Activated T-cell treated with anti-CD3 and anti-CD28 coated beads for 24 hours (primary cell): Measurements from ENCODE around the gene PHPT1.

Experiments used
- DNase-seq: peaks from one replicate; pipeline ENCODE4 v3.0.0-alpha.2; 2020; ENCODE audit warnings: low read depth

Gene PHPT1

DNA sequence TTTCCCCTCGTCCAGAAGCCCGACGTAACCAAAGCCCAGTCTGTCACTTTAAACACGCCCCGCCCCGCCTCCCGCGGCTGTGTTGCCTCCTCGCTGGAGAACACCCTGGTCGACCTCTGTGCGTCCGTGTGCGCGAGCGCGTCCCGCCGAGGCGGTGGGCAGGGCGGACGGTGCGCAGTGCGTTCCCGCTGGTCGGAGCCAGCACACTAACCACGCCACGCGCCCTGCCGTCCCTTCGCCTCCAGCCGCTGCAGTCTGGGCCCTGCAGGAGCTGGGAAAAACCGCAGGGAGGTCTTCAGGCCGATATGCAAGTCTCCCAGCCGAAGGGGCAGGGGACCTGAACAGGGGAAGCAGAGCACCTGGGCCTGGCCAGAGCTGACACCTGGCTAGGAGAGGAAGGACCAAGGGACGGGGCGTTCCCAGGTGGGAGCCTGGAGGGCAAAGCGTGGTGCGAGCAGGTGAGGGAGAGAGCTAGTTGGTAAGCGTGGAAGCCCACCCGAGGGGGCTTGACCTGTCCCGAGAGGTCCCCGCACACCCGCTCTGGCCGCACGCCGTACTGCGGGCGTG, 1.3 kb upstream of the PHPT1 start:
- DNase-seq, result peak; percentile 68

DNA sequence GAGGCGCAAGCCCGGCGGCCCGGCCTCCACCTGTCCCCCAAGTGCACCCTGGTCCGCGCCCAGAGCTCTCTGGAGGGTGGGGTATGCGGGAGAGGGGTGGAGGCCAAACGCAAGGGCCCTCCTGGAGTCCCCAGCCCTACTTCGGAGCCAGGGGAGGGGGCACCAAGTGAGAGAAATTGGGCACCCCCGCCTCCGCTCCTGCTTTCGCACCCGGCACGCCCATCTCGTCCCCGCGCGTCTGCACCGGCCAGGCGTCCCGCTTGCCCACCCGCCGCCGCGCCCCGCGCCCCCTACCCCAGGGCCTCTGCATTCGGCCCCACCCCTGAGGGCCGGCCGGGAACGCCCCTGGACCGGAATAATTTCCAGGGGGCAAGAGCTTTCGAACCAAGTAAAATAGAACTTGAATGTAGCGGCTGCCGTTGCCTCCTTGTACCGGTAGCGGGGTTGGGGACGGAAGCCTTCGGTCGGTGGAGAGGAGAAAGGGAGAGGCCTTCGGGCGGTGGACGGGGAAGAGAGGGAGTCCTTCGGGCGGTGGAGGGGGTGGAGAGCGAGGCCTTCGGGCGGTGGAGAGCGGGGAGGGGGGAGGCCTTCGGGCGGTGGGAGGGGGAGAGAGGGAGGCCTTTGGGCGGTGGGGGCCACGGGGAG, 694 bp upstream of the PHPT1 start:
- DNase-seq, result no peak

DNA sequence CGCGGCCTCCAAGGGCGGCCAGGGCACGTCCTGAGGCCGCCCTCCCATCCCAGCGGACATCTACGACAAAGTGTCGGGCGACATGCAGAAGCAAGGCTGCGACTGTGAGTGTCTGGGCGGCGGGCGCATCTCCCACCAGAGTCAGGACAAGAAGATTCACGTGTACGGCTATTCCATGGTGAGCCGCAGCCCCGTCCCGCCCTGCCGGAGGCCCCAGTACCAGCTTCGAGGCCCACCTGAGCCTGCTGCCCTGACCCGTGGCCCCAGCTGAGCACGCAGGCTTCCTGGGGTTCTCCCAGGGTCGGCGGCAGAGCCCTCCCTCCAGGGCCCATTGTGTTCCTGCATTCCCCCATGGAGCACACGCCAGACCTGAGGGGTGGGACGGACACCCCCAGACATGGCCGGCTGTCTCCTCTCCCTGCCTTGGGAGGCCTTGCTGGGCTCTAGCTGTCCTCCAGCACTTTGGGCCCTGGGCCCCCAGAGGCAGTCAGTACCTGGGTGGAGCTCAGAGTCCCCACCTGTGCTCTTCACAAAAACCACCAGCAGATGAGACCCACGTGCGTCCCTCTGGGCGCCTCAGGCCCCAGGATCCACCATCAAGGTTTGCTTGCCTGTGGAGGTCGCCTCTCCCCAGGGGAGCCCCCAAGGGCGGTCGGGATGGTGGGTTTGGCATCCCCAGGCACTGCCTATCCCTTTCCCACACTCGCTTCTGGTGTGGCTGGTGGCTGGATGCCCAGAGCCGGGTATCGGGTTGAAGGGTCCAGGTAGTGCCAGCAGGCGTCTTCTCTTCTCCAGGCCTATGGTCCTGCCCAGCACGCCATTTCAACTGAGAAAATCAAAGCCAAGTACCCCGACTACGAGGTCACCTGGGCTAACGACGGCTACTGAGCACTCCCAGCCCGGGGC, 1.0 kb downstream of the PHPT1 start:
- DNase-seq, result no peak

DNA sequence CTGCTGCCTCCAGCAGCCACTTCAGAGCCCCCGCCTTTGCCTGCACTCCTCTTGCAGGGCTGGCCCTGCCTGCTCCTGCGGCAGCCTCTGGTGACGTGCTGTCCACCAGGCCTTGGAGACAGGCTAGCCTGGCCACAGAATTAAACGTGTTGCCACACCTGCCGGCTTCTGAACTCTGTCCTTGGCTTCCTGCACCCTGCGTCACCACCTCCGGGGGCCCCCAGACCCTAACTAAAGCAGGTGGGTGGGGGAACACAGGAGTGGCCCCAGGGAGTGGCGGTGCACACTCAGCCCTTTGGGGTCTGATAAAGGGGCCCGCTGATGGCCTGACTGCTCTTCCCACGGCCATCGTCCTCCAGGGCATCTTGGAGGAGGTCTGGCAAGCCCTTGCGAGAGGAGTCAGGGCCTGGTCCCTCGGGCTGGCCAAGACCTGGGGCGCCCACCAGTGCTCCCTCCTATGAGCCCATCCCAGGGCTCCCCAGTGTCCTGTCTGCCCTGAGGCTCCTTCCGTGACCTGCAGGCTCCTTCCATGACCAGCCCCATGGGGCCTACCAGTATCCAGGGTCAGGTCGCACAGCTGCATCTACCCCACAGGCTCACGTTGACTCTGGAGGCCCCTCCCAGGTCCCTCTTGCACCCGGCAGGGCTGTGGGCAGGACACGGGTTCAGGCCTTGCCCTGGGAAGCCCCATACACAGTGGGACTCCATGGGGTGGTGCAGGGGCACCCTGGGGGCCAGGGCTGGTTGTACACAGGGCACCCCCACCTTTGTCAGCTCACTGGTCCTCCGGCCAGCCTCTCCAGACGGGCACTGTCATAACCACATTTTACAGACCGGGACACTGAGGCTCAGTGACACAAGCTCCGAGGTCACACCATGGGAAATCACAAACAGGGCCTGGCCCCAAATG, 1.9 kb downstream of the PHPT1 start:
- no peak for DNase-seq

DNA sequence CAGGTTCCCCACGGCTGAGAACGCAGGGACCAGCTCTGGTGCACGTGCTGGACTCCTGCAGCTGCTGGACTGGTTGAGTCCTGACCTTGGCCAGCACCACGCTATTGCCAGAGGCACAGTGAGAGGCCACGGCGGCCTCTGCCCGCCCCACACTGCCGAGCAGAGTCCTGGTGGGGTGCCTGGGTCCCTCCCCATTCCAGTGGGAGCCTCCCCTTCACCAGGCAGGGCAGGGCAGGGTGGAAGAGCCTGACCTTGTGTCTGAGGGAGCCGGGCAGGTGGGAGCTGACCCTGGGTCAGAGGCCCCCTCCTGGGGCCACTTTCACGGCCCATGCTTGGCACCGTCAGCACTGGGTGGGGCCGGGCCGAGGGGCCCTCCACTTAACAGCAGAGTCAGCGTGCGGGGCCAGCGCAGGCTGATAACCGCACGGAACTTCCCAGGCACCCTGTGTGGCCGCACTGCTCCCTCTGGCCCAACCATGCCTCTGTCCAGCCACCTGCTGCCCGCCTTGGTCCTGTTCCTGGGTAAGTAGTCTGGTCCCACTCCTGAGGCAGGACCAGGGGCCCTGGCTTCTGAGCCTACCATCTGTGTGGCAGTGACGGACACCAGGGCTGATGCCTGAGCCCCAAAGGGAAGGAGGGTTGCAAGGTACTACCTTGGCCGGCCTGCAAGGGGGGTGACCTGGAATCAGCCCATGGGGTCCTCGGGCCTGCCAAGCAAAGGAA, 2.9 kb downstream of the PHPT1 start, which contains the start of gene MAMDC4:
MAMDC4 (plus strand) TSS at position 406 of the 723 bp plus-strand sequence; CDS start at position 477, 71 bp downstream.
- no peak for DNase-seq

DNA sequence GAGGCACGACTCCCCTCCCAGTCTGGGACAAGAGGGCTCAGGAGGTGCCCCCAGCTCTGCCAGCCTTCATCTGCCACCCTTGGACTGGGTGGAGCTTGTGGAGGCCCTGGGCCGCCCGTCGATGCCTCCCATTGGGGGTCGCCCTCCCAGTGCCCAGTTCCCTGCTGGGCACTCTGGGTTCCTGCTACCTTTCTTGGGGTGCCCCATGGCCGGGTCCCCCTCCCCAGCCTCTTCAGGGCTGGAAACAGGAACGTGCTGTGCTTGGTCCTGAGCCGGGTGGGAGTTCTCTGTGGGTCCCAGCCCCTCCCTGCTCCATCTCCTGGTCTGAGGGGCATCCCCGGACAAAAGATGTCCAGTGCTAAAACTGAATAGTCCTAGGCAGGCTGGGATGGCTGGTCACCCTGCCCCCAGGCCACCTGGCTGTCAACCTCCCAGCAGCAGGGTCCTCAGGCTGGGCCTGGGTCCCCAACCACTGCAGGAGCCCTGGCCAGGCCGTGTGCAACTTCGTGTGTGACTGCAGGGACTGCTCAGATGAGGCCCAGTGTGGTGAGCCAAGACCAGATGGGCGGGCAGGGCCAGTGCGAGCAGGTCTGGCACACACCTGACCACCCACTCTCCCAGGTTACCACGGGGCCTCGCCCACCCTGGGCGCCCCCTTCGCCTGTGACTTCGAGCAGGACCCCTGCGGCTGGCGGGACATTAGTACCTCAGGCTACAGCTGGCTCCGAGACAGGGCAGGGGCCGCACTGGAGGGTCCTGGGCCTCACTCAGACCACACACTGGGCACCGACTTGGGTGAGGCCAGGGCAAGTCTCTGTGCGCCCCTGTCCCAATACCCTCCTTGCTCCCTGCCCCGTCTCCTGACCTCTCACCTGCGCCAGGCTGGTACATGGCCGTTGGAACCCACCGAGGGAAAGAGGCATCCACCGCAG, 3.7 kb downstream of the PHPT1 start:
- DNase-seq, result no peak

DNA sequence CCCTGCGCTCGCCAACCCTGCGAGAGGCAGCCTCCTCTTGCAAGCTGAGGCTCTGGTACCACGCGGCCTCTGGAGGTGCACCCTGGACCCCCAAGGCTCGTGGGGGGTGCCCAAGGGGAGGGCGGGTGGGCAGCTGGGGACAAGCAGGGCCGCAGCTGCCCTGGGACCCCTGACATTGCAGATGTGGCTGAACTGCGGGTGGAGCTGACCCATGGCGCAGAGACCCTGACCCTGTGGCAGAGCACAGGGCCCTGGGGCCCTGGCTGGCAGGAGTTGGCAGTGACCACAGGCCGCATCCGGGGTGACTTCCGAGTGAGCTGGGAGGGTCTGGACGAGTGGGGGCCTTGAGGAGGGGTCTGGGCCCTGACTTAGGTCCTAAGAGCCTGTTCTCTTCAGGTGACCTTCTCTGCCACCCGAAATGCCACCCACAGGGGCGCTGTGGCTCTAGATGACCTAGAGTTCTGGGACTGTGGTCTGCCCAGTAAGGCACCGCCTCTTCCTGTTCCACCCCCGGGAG, 4.4 kb downstream of the PHPT1 start:
- DNase-seq, result no peak

DNA sequence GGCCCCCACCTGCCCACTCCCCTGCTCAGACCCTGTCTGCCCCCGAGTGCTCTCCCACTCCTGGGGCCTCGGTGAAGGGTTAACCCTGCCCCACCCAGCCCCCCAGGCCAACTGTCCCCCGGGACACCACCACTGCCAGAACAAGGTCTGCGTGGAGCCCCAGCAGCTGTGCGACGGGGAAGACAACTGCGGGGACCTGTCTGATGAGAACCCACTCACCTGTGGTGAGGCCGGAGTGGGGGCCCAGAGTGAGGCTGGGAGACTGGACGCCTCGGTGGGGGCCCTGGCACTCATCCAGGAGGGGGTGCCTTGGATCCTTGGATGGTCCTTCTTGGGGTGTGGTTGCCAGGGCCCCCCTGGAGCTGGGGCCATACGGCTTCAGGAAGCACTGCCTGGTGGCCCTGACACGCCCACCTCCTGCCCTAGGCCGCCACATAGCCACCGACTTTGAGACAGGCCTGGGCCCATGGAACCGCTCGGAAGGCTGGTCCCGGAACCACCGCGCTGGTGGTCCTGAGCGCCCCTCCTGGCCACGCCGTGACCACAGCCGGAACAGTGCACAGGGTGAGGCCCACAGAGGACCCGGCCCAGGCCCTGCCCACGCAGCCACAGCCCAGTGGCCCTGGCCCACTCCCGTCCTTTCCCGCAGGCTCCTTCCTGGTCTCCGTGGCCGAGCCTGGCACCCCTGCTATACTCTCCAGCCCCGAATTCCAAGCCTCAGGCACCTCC, 5.1 kb downstream of the PHPT1 start:
- no peak for DNase-seq

DNA sequence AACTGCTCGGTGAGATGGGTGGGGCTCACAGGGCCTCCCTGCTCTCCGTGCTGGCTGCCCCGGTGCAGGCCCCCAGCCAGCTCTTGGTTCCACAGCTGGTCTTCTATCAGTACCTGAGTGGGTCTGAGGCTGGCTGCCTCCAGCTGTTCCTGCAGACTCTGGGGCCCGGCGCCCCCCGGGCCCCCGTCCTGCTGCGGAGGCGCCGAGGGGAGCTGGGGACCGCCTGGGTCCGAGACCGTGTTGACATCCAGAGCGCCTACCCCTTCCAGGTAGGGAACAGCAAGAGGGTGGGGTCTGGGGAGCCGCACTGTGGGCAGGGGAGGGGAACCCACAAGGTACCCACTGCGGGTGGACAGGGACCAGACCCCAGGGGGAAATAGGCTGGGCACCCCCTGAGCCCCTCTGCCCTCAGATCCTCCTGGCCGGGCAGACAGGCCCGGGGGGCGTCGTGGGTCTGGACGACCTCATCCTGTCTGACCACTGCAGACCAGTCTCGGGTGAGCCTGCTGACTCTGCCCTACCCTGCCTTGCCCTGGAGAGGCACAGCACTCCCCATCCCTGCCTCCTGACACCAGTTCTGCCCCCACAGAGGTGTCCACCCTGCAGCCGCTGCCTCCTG, 5.7 kb downstream of the PHPT1 start:
- no peak for DNase-seq

DNA sequence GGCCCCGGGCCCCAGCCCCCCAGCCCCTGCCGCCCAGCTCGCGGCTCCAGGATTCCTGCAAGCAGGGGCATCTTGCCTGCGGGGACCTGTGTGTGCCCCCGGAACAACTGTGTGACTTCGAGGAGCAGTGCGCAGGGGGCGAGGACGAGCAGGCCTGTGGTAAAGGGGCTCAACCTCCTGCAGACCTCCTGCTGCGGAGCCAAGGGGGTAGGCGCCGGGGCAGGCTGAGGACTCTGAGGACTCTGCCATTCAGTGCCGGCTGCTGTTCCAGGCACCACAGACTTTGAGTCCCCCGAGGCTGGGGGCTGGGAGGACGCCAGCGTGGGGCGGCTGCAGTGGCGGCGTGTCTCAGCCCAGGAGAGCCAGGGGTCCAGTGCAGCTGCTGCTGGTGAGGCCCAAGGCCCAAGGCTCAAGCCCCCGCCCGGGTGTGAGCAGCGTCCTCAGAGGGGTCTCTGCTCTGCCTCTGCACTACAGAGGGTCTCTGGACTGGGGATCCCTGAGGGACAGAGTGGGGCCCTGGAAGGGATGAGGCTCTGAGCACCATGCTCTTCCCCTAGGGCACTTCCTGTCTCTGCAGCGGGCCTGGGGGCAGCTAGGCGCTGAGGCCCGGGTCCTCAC, 6.4 kb downstream of the PHPT1 start:
- DNase-seq, result no peak

DNA sequence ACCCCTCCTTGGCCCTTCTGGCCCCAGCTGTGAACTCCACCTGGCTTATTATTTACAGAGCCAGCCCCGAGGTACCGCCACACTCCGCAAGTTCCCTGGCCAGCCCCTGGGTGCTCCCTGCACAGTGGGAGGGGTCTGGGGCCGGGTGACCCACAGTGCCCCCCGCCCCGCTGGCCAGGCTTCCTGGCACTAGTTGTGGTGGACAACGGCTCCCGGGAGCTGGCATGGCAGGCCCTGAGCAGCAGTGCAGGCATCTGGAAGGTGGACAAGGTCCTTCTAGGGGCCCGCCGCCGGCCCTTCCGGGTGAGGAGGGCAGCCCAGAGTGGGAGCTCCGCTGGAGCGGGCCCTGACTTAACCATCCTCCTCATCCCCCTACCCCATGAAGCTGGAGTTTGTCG, 6.9 kb downstream of the PHPT1 start:
- no peak for DNase-seq

DNA sequence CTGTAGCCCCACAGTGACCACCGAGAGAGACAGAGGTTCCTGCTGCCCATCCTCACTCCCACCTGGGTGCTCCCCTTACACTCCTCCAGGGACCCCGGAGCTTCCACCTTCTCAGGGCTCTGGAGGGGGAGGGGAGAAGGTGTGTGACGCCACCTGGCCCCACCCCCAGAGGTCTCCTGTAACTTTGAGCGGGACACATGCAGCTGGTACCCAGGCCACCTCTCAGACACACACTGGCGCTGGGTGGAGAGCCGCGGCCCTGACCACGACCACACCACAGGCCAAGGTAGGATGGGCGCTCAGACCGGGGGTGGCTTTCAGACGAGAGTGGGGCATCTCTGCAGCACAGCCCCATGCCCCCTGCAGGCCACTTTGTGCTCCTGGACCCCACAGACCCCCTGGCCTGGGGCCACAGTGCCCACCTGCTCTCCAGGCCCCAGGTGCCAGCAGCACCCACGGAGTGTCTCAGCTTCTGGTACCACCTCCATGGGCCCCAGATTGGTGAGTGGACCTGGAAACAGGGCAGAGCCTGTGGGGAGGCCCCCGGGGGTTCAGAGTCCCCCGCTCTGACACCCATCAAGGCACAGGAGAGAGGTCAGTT, 7.4 kb downstream of the PHPT1 start:
- no peak for DNase-seq

DNA sequence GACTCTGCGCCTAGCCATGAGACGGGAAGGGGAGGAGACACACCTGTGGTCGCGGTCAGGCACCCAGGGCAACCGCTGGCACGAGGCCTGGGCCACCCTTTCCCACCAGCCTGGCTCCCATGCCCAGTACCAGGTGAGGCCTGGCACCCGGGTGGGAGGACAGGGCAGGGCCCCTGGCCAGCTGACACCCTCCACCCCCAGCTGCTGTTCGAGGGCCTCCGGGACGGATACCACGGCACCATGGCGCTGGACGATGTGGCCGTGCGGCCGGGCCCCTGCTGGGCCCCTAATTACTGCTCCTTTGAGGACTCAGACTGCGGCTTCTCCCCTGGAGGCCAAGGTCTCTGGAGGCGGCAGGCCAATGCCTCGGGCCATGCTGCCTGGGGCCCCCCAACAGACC, 8.0 kb downstream of the PHPT1 start:
- no peak for DNase-seq

DNA sequence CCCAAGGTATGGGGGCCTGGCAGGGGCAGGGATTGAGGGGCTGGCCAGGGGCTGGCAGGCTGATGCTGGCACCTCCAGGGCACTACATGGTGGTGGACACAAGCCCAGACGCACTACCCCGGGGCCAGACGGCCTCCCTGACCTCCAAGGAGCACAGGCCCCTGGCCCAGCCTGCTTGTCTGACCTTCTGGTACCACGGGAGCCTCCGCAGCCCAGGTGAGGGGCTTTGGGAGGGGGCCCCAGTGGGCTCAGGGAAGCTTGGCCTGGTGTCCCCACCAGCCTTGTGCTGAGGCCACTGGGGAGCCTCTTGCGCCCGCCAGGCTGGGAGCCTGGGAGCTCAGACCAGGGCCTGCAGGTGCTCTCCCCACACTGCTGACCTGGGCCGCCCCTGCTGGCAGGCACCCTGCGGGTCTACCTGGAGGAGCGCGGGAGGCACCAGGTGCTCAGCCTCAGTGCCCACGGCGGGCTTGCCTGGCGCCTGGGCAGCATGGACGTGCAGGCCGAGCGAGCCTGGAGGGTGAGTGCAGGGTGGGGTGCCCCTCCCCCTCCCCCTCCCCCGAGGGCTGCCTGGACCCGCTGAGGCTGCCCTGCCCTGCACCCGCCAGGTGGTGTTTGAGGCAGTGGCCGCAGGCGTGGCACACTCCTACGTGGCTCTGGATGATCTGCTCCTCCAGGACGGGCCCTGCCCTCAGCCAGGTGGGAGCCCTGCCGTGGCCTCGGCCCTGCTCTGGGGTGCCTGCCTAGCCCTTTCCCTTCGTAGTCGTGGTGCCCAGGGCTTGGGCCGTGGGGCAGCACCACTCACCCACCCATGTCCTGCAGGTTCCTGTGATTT, 8.6 kb downstream of the PHPT1 start:
- DNase-seq, result no peak

DNA sequence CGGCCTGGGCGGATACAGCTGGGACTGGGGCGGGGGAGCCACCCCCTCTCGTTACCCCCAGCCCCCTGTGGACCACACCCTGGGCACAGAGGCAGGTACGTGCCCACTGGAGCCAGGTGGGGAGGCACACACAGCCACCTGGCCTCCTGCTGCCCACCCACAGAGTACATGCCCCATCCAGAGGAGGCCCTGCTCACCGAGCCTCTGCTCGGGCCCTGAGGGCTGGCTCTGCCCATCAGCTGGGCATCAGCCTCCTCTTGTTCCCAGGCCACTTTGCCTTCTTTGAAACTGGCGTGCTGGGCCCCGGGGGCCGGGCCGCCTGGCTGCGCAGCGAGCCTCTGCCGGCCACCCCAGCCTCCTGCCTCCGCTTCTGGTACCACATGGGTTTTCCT, 9.2 kb downstream of the PHPT1 start:
- no peak for DNase-seq

DNA sequence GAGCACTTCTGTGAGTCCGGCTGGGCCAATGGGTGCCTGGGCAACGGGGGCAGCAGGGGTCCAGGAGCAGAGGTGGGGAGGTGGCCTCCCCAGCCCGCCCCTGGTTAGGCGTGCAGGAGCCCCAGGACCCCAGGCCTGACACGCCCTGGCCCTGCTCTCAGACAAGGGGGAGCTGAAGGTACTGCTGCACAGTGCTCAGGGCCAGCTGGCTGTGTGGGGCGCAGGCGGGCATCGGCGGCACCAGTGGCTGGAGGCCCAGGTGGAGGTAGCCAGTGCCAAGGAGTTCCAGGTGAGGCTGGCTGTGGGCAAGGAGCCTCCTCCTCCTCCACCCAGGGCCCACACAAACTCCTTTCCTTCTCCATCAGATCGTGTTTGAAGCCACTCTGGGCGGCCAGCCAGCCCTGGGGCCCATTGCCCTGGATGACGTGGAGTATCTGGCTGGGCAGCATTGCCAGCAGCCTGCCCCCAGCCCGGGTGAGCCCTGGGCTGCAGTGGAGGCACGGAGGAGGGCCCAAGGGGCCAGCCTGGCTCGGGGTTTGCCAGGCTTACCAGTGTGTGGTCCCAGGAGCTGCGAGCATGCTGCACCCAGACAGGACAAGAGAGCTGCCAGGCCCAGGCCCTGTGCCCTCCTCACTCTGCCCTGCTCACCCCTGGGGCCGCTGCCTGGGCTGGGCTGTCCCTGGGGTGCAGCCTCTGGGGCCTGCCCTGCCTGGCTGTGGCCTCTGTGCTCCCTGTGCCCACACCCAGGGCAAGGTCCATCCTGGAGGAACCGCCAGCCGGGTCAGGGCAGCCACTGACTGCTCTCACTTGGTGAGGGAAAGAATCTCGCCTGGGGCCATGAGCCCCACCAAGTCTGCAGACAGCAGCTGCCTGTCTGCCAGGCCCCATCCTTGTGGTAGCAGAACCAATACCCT, 9.9 kb downstream of the PHPT1 start:
- no peak for DNase-seq
